ENCODE results near the gene MLLT1.
A peak's percentile ranks its signal among the peaks of the same experiment; 100 is the strongest.

The MLLT1 gene

GRCh38 chr19:6258812-6259311 lies 20.9 kb downstream of the MLLT1 start:
- no peak for ATAC-seq

GRCh38 chr19:6253954-6254733 lies 25.6 kb downstream of the MLLT1 start:
- no peak for ATAC-seq

GRCh38 chr19:6252066-6252465 lies 27.7 kb downstream of the MLLT1 start:
- ATAC-seq: no peak

GRCh38 chr19:6250909-6251308 lies 28.9 kb downstream of the MLLT1 start:
- no peak for ATAC-seq

- peak; percentile 24 to 38 for ATAC-seq
Measured at GRCh38 chr19:6250024-6250615, 29.7 kb downstream of the MLLT1 start.

- no peak for ATAC-seq
Measured at GRCh38 chr19:6249296-6249695, 30.5 kb downstream of the MLLT1 start.

- no peak for ATAC-seq
Measured at GRCh38 chr19:6248844-6249243, 30.9 kb downstream of the MLLT1 start.

- ATAC-seq: no peak
Measured at GRCh38 chr19:6248341-6248740, 31.4 kb downstream of the MLLT1 start.

- no peak for ATAC-seq
Measured at GRCh38 chr19:6247007-6247288, 32.8 kb downstream of the MLLT1 start.

- no peak for ATAC-seq
Measured at GRCh38 chr19:6246174-6247006, 33.4 kb downstream of the MLLT1 start.

GRCh38 chr19:6242677-6243076 lies 37.1 kb downstream of the MLLT1 start:
- ATAC-seq: no peak

GRCh38 chr19:6241680-6242377 lies 37.9 kb downstream of the MLLT1 start:
- ATAC-seq: no peak

GRCh38 chr19:6241056-6241455 lies 38.7 kb downstream of the MLLT1 start:
- ATAC-seq: no peak

- no peak for ATAC-seq
Measured at GRCh38 chr19:6239871-6240676, 39.7 kb downstream of the MLLT1 start.

GRCh38 chr19:6239401-6239844 lies 40.4 kb downstream of the MLLT1 start:
- ATAC-seq: peak; percentile 2 to 18

- ATAC-seq: no peak
Measured at GRCh38 chr19:6238643-6239281, 41.0 kb downstream of the MLLT1 start.

GRCh38 chr19:6238256-6238642 lies 41.5 kb downstream of the MLLT1 start:
- peak; percentile 78 to 88 for ATAC-seq

GRCh38 chr19:6236310-6237291 lies 43.2 kb downstream of the MLLT1 start:
- ATAC-seq: no peak

GRCh38 chr19:6235031-6235951 lies 44.5 kb downstream of the MLLT1 start:
- no peak for ATAC-seq

Data from activated CD4-positive, CD25-positive, alpha-beta regulatory T cell treated with anti-CD3 and anti-CD28 coated beads, Interleukin-2, amount 50 U/mL, for 24 hours (primary cell).